SIG-M5 treated with dmso at 0.1 percent for 504 hours (cell line): ENCODE results near the gene CTNNAL1.

Experiments used
- DNase-seq: peaks from one replicate; lab custom pipeline; 2025; ENCODE audit not compliant: unreplicated experiment; lab: John Stamatoyannopoulos, UW

Gene CTNNAL1

GRCh38 chr9:109030426-109030825 is 17.1 kb upstream of the CTNNAL1 start:
- DNase-seq: no peak

DNA sequence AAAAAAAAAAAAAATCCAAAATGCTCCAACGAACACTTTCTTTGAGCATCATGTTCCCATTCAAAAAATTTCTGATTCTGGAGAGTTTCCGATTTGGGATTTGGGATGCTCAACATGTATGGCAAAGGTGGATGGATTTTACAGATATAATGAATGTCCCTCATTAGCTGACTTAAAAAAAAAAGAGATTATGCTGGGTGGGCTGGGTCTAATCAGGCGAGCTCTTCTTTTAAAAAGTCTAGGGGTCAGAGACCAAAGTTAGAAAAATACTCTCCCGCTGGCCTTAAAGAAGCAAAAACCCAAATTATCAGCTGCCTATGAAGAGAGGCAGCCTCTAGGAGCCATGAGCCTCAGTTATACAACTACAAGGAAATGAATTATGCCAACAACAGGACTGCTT is 15.2 kb upstream of the CTNNAL1 start:
- no peak for DNase-seq

DNA sequence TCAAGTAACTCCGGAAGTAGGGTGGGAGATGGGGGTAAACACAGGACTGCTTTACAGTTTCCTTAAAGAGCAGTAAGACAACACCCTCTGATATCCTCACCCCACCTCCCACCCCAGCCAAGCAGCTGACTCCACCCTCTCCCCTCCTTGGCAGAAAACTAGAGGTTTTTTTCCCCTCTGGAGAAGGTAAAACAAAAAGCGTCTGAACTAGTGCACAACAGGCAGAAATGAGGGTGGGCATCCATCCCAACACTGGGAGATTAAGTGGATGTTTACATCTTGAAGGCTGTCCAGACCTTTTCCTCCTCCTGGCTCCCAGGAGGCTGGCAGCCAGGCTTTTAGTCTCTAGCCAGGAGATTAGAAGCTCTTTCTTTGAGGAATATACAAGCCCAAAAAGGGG is 13.9 kb upstream of the CTNNAL1 start:
- DNase-seq: no peak

- no peak for DNase-seq
These were observed 13.0 kb upstream of the CTNNAL1 start for GRCh38 chr9:109026306-109026705.

- DNase-seq: no peak
These were observed 9.6 kb upstream of the CTNNAL1 start for GRCh38 chr9:109022873-109023272.

GRCh38 chr9:109020581-109021511 is 7.5 kb upstream of the CTNNAL1 start:
- DNase-seq: peak; percentile 61

- DNase-seq: no peak
These were observed 6.8 kb upstream of the CTNNAL1 start for GRCh38 chr9:109020113-109020512.

DNA sequence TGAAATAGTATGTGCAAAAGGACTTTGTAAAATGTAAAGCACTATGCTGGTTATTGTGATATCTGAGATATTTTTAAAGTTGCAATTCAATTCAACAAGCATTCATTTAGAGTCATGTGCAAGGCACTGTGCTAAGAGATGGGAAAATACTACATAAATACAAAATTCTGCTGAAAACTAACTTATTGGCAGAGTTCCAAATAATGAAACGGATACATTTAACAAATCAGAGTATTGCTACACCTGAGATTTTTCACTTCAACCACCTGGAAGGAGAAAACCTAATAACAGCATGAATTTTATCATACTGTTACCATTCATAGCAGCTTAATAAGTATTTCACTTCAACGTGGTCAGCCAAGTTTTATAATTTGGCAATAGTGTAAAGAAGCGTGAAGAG is 6.1 kb upstream of the CTNNAL1 start:
- no peak for DNase-seq

- DNase-seq: no peak
These were observed 4.2 kb upstream of the CTNNAL1 start for GRCh38 chr9:109017493-109017892.

GRCh38 chr9:109017061-109017460 is 3.8 kb upstream of the CTNNAL1 start:
- no peak for DNase-seq

- no peak for DNase-seq
These were observed 2.8 kb upstream of the CTNNAL1 start for GRCh38 chr9:109016132-109016531.

- DNase-seq: no peak
These were observed 1.4 kb upstream of the CTNNAL1 start for GRCh38 chr9:109014608-109015280.

DNA sequence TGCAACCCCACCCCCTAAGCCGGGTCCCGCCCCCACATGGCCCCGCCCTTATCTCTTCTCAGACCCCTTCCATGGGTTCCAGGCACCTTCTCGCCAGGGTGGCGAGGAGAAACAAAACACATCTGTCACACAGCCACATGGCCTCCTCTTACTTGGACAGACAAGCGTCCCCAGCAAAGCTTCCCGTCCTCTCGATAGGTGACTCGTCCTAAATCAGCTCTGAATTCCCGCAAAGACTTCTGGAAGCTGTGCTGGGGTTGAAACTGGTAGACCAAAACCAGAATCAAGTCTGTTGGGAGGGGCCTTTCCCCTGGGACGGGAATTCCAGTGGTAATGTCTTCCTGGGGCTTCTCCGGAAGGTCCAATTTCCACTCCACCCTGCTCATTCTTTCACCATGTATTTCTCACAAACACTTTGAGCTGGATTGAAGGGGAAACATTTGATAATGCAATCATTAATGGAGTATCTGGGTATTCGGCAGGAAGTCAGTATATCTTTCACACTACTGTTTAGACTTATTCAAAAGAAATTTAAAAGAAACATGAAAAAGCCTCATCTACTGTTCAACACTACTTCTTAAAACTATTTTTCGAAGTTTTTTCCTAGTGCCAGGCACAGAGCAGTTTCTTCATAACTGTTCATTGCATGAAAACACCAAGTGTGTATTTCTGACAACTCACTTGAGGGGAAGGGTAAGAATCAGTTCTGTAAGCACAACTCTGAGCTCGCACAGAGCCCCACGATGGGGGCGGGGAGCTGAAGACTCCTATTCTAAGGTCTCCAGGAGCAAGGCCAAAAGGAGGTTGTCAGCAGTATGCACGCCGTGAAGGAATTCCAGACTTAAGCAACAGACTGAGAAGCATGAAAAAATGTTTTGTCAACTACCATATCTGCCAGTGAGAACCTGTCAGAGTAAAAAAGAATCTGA is 644 bp upstream of the CTNNAL1 start:
- DNase-seq: no peak

GRCh38 chr9:109012009-109012875 is 1.1 kb downstream of the CTNNAL1 start:
- peak; percentile 48 for DNase-seq

- no peak for DNase-seq
These were observed 2.0 kb downstream of the CTNNAL1 start for GRCh38 chr9:109011231-109011671.

GRCh38 chr9:109010746-109011145 is 2.6 kb downstream of the CTNNAL1 start:
- peak; percentile 15 for DNase-seq

DNA sequence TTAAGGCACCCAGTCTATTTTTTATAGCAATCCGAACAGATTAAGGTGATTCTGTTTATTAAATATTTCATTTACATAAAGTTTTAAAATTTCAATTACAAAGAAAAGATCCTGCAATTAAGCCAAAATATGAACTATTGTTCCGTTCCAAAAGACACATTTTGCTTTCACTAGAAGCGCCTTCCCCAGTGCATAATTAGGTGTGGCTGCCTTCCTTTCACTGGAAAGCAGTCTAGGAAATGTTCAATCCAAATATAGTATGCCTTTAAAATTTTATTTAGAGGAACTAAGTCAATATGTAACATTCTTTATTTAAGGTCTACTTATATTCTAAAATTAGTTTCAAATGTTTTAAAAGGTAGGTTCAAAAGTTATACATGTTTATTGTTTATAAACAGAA is 7.6 kb downstream of the CTNNAL1 start:
- DNase-seq: no peak

- no peak for DNase-seq
These were observed 10.2 kb downstream of the CTNNAL1 start for GRCh38 chr9:109003116-109003515.

- DNase-seq: no peak
These were observed 11.2 kb downstream of the CTNNAL1 start for GRCh38 chr9:109002141-109002540.

GRCh38 chr9:109001275-109001676 is 12.0 kb downstream of the CTNNAL1 start:
- no peak for DNase-seq
